K562 treated with DMSO at 1 percent for 4 hours (cell line): ENCODE measurements around the gene CD72. TPM values are rescaled to one million over a fixed set of nuclear protein-coding genes. Genes with fewer than 3 reads are reported as not detected.

Experiments used
- total RNA-seq: library from RNA; unstranded; fragments of 300-600 nt; gene quantifications from 2 replicates; pipeline ENCODE4 v1.2.3, GENCODE V29; 2022; ENCODE audit not compliant: insufficient read depth

The CD72 gene, protein sequence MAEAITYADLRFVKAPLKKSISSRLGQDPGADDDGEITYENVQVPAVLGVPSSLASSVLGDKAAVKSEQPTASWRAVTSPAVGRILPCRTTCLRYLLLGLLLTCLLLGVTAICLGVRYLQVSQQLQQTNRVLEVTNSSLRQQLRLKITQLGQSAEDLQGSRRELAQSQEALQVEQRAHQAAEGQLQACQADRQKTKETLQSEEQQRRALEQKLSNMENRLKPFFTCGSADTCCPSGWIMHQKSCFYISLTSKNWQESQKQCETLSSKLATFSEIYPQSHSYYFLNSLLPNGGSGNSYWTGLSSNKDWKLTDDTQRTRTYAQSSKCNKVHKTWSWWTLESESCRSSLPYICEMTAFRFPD
- not detected in 2 replicates for total RNA-seq

GRCh38 chr9:35618325-35618727 is at the start of gene CD72:
CD72 (minus strand) TSS chr9:35618413; CDS start chr9:35618303, 110 bp downstream.

DNA sequence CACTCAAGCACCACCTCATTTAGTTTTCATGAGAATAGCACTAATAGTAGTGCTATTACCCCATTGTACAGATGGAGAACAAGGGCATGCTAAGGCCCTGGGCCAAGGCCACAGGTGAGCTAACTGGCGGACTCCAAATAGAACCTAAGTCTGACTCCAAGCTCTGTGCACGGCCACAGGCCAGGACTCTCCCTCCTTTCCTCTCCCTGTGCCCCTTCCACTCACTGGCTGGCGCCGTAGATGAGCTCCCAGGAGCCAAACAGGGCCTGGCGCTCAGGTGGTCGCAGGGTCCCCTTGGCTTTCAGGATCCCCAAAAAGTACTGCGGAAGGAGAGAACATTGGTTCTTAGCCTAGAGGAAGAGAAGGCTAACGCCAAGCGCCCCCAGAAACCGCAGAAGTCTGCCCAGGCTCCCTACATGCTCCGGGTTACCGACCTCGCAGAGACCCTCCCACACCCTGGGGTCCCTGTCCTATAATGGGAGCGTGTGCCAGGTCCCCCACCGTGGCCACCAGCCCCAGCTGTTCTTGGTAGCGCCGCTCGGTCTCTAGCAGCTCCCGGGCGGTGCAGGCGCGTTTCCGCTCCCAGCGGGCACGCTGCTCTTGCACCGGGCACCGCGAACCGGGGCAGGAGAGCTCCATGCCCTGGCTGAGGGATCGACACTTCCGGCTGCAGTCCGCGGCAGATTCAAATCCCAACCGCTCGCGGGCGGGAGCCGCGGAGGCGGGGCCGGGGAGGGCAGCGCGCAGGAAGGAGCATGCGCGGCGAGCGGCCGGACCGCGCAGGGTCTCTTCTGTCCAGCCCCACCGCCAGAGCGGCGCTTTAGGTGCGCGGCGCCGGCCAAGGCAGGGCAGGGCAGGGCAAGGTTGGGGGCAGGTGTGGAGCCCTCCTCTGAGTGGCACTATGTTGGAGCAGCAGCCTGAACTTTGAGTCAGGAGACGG is 46.6 kb upstream of the CD72 start, which contains the start of gene ARHGEF39:
Gene ARHGEF39, minus strand, starts transcription at position 665 of the 940 bp plus-strand sequence. Its CDS starts 26 bp downstream, at position 639.

GRCh38 chr9:35658137-35658967 is 40.1 kb upstream of the CD72 start, which contains the start of gene CCDC107:
CCDC107 (plus strand) TSS chr9:35658292; CDS start chr9:35658380, 88 bp downstream.

GRCh38 chr9:35657546-35658136 is 39.4 kb upstream of the CD72 start, which contains the start of gene RMRP:
RMRP (minus strand) TSS chr9:35658019.

DNA sequence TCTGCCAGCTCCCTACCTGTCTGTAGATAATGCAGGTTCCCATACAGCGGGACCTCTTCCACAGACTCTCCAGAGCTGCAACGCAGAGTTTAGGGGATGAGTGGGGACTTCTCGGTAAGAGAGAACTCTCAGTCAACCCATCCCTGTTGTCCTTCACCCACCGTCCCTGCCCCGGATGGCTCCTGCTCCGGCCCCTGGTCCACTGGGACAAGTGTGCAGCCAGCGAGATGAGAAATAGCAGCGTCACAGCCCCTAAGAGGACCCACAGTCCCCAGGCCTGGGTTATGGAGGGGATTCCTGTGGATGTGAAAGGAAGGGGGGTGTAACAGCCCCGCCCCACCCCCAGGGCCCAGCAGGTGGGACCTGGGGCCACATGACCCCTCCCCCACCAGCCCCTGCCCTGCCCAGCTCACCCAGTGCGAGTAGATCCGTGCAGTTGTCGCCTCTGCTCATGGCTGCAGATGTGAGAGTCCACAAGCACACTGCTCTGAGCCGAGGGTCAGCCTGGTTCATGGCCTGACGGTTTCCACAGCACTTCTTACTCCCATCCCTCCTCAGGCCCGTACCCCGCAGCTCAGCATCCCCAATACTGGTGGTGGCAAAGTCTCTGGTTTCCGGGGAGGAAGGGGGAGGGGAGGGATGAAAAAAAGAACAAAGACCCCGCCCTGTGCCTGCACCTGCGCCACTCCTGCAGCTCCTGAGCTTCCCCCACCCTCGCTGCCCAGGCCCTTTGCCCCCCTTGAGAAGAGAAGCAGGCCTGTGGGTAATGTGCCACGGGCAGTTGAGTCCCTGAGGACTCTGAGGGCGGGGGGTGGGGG is 32.3 kb upstream of the CD72 start, which contains the start of gene SIT1:
Gene SIT1, minus strand, starts transcription at position 591 of the 818 bp plus-strand sequence. Its CDS starts 78 bp downstream, at position 513.

DNA sequence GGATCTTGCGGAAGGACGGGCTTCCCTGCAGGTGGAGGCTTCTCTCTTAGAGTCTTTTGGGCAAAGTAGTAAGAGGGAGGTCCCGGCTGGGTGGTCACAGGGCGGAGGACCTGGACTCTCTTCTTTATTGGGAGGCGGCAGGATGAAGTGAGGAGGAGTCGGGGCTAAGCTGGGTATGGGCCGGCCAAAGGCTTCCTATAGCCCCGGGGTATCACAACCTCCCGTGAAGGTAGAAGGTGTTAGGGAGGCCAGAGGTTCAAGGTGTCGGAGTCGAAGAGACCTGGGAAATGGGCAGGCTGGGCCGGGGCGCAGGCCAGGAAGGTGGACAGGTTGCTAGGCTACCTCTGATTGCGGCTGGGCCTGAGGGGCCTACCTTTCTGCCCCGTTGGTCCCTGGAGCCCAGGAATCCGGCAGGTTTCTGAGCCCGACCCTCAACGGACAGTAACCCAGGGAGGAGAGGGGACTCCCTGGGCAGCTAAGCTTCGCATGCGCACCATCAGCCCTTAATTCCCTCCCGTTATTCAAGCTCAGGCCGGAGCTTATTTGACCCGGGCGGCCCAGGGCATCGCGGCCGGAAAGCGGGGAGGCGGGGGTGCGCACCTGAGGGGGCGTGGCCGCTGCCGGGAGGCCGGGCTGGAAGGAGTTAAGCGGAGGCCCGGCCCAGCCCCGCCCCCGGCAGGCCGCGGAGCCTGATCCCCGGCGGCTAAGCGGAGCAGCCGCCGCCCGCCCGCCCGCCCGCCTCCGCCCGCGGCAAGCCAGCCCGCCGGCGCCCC is 13.4 kb downstream of the CD72 start, which contains the start of gene TESK1:
Gene TESK1, plus strand, starts transcription at position 685 of the 773 bp plus-strand sequence. CDS start 358 bp downstream, outside the sequence.

Other genes with a start within 250 kb of the CD72 start
- gene RUSC2, start 128.3 kb downstream of the CD72 start, total RNA-seq = 7.0 and 7.2 TPM in 2 replicates
- gene TESK1, start 13.2 kb downstream of the CD72 start, total RNA-seq = 10.1 and 13.6 TPM in 2 replicates
- gene SIT1, start 32.5 kb upstream of the CD72 start, total RNA-seq = not detected in 2 replicates
- gene RMRP, start 39.6 kb upstream of the CD72 start, total RNA-seq = not detected in 2 replicates
- 13.5 and 16.9 TPM in 2 replicates for gene CCDC107, start 39.9 kb upstream of the CD72 start, total RNA-seq
- 6.1 and 7.2 TPM in 2 replicates for gene ARHGEF39, start 46.8 kb upstream of the CD72 start, total RNA-seq
- not detected in 2 replicates for gene CA9, start 55.5 kb upstream of the CD72 start, total RNA-seq
- 1.9 and 2.2 TPM in 2 replicates for gene TPM2, start 71.5 kb upstream of the CD72 start, total RNA-seq
- 168 and 169 TPM in 2 replicates for gene TLN1, start 113.8 kb upstream of the CD72 start, total RNA-seq
- gene CREB3, start 114.3 kb upstream of the CD72 start, total RNA-seq = 20.5 and 28.7 TPM in 2 replicates
- gene GBA2, start 130.8 kb upstream of the CD72 start, total RNA-seq = 41.2 and 50.0 TPM in 2 replicates
- 5.8 and 6.1 TPM in 2 replicates for gene RGP1, start 130.9 kb upstream of the CD72 start, total RNA-seq
- gene MSMP, start 135.9 kb upstream of the CD72 start, total RNA-seq = not detected in 2 replicates
- 2.5 and 6.6 TPM in 2 replicates for gene NPR2, start 173.2 kb upstream of the CD72 start, total RNA-seq
- not detected in 2 replicates for gene SPAG8, start 193.8 kb upstream of the CD72 start, total RNA-seq
- gene HINT2, start 196.6 kb upstream of the CD72 start, total RNA-seq = 50.0 and 72.5 TPM in 2 replicates
- gene FAM221B, start 210.3 kb upstream of the CD72 start, total RNA-seq = not detected in 2 replicates
- gene TMEM8B, start 210.8 kb upstream of the CD72 start, total RNA-seq = 1.1 and 1.8 TPM in 2 replicates